WTC11 (cell line): Measurements from ENCODE around the gene CABCOCO1.

Source experiments
- ATF1 ChIP-seq: sonication (generic); formaldehyde crosslinking; IDR thresholded peaks from 2 replicates; pipeline ENCODE4 v1.8.1; 2023; ENCODE audit warnings: mild to moderate bottlenecking, moderate library complexity, missing genetic modification reagents
- ATF3 ChIP-seq: sonication (generic); formaldehyde crosslinking; conservative IDR thresholded peaks from 2 replicates; pipeline ENCODE4 v1.8.1; 2022; ENCODE audit warnings: mild to moderate bottlenecking, missing genetic modification reagents
- CTCF ChIP-seq: fragments of 200-600 bp; IDR thresholded peaks from 2 replicates; pipeline ENCODE4 v1.8.0; 2022; ENCODE audit warnings: antibody characterized with exemption
- ESRRA ChIP-seq: sonication (generic); formaldehyde crosslinking; IDR thresholded peaks from 2 replicates; pipeline ENCODE4 v1.8.1; 2022; ENCODE audit warnings: mild to moderate bottlenecking, missing genetic modification reagents, borderline replicate concordance
- FOXP1 ChIP-seq: sonication (generic); formaldehyde crosslinking; IDR thresholded peaks from 2 replicates; pipeline ENCODE4 v1.8.0; 2022; ENCODE audit warnings: missing genetic modification reagents, mild to moderate bottlenecking, moderate library complexity, borderline replicate concordance
- KAT7 ChIP-seq: sonication (generic); formaldehyde crosslinking; IDR thresholded peaks from 2 replicates; pipeline ENCODE4 v1.8.1; 2023; ENCODE audit warnings: missing genetic modification reagents, mild to moderate bottlenecking, borderline replicate concordance
- MAX ChIP-seq: sonication (generic); formaldehyde crosslinking; IDR thresholded peaks from 2 replicates; pipeline ENCODE4 v1.8.0; 2022; ENCODE audit warnings: mild to moderate bottlenecking, missing genetic modification reagents
- OVOL2 ChIP-seq: fragments of 250-450 bp; sonication (Bioruptor Pico); IDR thresholded peaks from 2 replicates; pipeline ENCODE4 v1.9.0; 2021; ENCODE audit warnings: mild to moderate bottlenecking, borderline replicate concordance
- SP1 ChIP-seq: sonication (generic); formaldehyde crosslinking; conservative IDR thresholded peaks from 2 replicates; pipeline ENCODE4 v1.8.1; 2022; ENCODE audit warnings: missing genetic modification reagents
- ZBTB43 ChIP-seq: sonication (generic); formaldehyde crosslinking; IDR thresholded peaks from 2 replicates; pipeline ENCODE4 v1.8.1; 2023; ENCODE audit warnings: mild to moderate bottlenecking, missing genetic modification reagents
- ZNF512 ChIP-seq: sonication (generic); formaldehyde crosslinking; IDR thresholded peaks from 2 replicates; pipeline ENCODE4 v1.8.1; 2022; ENCODE audit warnings: missing genetic modification reagents, borderline replicate concordance
- ZSCAN18 ChIP-seq: fragments of 250-450 bp; sonication (Bioruptor Pico); IDR thresholded peaks from 2 replicates; pipeline ENCODE4 v2.1.2; 2022; ENCODE audit warnings: mild to moderate bottlenecking, moderate library complexity

GRCh38 chr10:61742812-61743211 lies 80.1 kb downstream of the CABCOCO1 start:
- no peak for TF ChIP-seq ZNF512
- no peak for TF ChIP-seq ATF1 (CRISPR knock-in tag)
- TF ChIP-seq ZSCAN18 (CRISPR knock-in tag), result no peak
- TF ChIP-seq SP1 (CRISPR knock-in tag), result no peak
- TF ChIP-seq CTCF, result no peak
- no peak for TF ChIP-seq MAX (CRISPR knock-in tag)
- TF ChIP-seq ESRRA (CRISPR knock-in tag), result no peak
- TF ChIP-seq OVOL2 (CRISPR knock-in tag), result no peak
- TF ChIP-seq KAT7 (CRISPR knock-in tag), result no peak
- TF ChIP-seq FOXP1 (CRISPR knock-in tag), result no peak
- TF ChIP-seq ATF3 (CRISPR knock-in tag), result no peak
- no peak for TF ChIP-seq ZBTB43 (CRISPR knock-in tag)
